Inflammatory macrophage (primary cell): Measurements from ENCODE around the gene USH1C.

Source experiments
- DNase-seq, 2 donors: peaks; one replicate each; pipeline ENCODE4 v3.0.0-alpha.2; 2020 to 2022

Gene USH1C

GRCh38 chr11:17525570-17525969, 18.6 kb downstream of the USH1C start:
- DNase-seq: no peak

GRCh38 chr11:17524221-17524620, 20.0 kb downstream of the USH1C start:
- DNase-seq: no peak

GRCh38 chr11:17522655-17523054, 21.6 kb downstream of the USH1C start:
- no peak for DNase-seq

- DNase-seq: no peak
Observed at GRCh38 chr11:17521106-17521900, 22.9 kb downstream of the USH1C start.

- no peak for DNase-seq
Observed at GRCh38 chr11:17519061-17519885, 24.9 kb downstream of the USH1C start.

- DNase-seq: no peak
Observed at GRCh38 chr11:17518366-17518765, 25.9 kb downstream of the USH1C start.

- DNase-seq: no peak
Observed at GRCh38 chr11:17517186-17517585, 27.0 kb downstream of the USH1C start.

- no peak for DNase-seq
Observed at GRCh38 chr11:17516551-17517150, 27.6 kb downstream of the USH1C start.

- no peak for DNase-seq
Observed at GRCh38 chr11:17515443-17516176, 28.6 kb downstream of the USH1C start.

- no peak for DNase-seq
Observed at GRCh38 chr11:17514476-17514875, 29.7 kb downstream of the USH1C start.

GRCh38 chr11:17513853-17514252, 30.4 kb downstream of the USH1C start:
- no peak for DNase-seq

- no peak for DNase-seq
Observed at GRCh38 chr11:17512101-17512500, 32.1 kb downstream of the USH1C start.

- no peak for DNase-seq
Observed at GRCh38 chr11:17511571-17511970, 32.6 kb downstream of the USH1C start.

- no peak for DNase-seq
Observed at GRCh38 chr11:17510507-17511206, 33.6 kb downstream of the USH1C start.

GRCh38 chr11:17508791-17509190, 35.4 kb downstream of the USH1C start:
- no peak for DNase-seq

- DNase-seq: no peak
Observed at GRCh38 chr11:17508306-17508705, 35.9 kb downstream of the USH1C start.

- no peak for DNase-seq
Observed at GRCh38 chr11:17507773-17508172, 36.4 kb downstream of the USH1C start.

GRCh38 chr11:17506942-17507341, 37.3 kb downstream of the USH1C start:
- DNase-seq: peak in 1 of 2 donors; percentile 20

GRCh38 chr11:17506314-17506713, 37.9 kb downstream of the USH1C start:
- no peak for DNase-seq

GRCh38 chr11:17505146-17505545, 39.1 kb downstream of the USH1C start:
- no peak for DNase-seq

- DNase-seq: peak; percentile 66 to 83
Observed at GRCh38 chr11:17504330-17505107, 39.7 kb downstream of the USH1C start.
